NCI-H82 (cell line): ENCODE data around the gene CRACR2B.

ENCODE experiments used
- DNase-seq: peaks from one replicate; lab custom pipeline; 2025; lab: John Stamatoyannopoulos, UW

The CRACR2B gene

GRCh38 chr11:794766-795633 lies 32.7 kb upstream of the CRACR2B start:
- peak; percentile 52 for DNase-seq

- DNase-seq = peak; percentile 72
These were observed 31.8 kb upstream of the CRACR2B start for GRCh38 chr11:795634-796564.

- no peak for DNase-seq
These were observed 31.0 kb upstream of the CRACR2B start for GRCh38 chr11:796565-797295.

GRCh38 chr11:797296-798092 lies 30.2 kb upstream of the CRACR2B start:
- peak; percentile 94 for DNase-seq

- peak; percentile 79 for DNase-seq
These were observed 29.5 kb upstream of the CRACR2B start, which contains the start of gene SLC25A22 for GRCh38 chr11:798093-798713. TSS of gene SLC25A22 (minus strand) at chr11:798281. CDS start at chr11:795006, 3,275 bp downstream.

- no peak for DNase-seq
These were observed 27.9 kb upstream of the CRACR2B start for GRCh38 chr11:799641-800316.

GRCh38 chr11:800473-800872 lies 27.2 kb upstream of the CRACR2B start:
- DNase-seq = no peak

- no peak for DNase-seq
These were observed 26.5 kb upstream of the CRACR2B start for GRCh38 chr11:801097-801780.

- no peak for DNase-seq
These were observed 25.6 kb upstream of the CRACR2B start for GRCh38 chr11:802018-802617.

- no peak for DNase-seq
These were observed 24.8 kb upstream of the CRACR2B start for GRCh38 chr11:802693-803466.

- DNase-seq = no peak
These were observed 24.3 kb upstream of the CRACR2B start for GRCh38 chr11:803467-803742.

- no peak for DNase-seq
These were observed 23.7 kb upstream of the CRACR2B start for GRCh38 chr11:803770-804598.

GRCh38 chr11:804599-804964 lies 23.1 kb upstream of the CRACR2B start:
- DNase-seq = no peak

GRCh38 chr11:808427-809286 lies 19.1 kb upstream of the CRACR2B start:
- DNase-seq = peak; percentile 39

GRCh38 chr11:809287-810039 lies 18.3 kb upstream of the CRACR2B start, which contains the start of gene RPLP2:
TSS of gene RPLP2 (plus strand) at chr11:809967. CDS start at chr11:810235, 268 bp downstream.
- peak; percentile 97 for DNase-seq

- no peak for DNase-seq
These were observed 17.6 kb upstream of the CRACR2B start for GRCh38 chr11:810040-810567.
